Measurements from ENCODE around the gene CRACDL.

The CRACDL gene

DNA sequence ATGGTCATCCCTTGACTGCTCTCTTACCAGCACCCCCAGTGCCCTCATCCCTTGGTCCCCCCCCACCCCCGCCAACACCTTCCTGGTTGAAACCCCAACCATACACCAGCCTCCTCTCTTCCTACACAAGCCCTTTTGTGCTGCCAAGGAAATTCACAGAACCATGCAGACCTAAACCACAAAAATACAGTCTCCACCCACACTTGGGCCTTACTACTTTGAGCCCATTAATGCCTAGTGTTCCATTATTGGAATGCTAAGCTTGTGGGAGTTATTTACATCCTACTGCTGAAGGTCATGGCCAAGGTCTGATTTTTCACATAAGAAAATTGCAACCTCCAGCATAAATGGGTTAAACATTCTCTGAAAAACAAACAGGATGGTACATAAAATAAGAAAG is 4.1 kb upstream of the CRACDL start:
- Histone ChIP-seq H3K4me3 (ENCODE audit: low read length) (no peak overlapping the region), H3K36me3 (ENCODE audit: control insufficient read depth, insufficient read depth, low read length) (no peaks in the 10 kb centered on the region), H3K27me3 (ENCODE audit: control insufficient read depth, insufficient read depth, low read length) (peaks cover 24% of the 10 kb centered on the region), H3K4me1 (ENCODE audit: control insufficient read depth, insufficient read depth, low read length) (no peaks in the 10 kb centered on the region), H3K9me3 (ENCODE audit: control insufficient read depth, insufficient read depth, low read length) (no peaks in the 10 kb centered on the region), H3K27ac (ENCODE audit: low read length) (no peak overlapping the region)
- whole genome bisulfite sequencing (ENCODE audit: insufficient coverage, insufficient read length), result no CpG with 5 or more reads among the region's 1 CpG
- DNase-seq (ENCODE audit: low read depth, low spot score), result no peak

DNA sequence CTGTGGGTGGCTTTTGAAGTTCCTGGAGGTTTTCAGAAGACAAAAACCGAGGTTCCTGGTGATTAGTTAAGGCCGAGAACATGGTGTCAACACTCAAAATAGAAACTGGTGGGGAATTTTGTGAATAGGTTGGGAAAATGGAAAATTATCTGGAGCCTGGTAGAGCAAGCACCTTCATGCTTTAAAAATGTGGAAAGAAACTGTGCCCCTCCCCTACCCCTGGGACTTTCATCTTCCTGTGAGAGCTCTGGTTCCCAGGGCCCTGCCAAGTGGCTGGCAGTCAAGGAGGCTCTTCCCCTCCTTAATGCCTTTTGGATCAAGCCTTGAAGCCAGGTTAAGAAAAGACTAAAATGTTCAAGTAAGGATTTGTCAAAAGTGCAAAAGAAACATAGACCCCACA is 1.9 kb upstream of the CRACDL start:
- no peaks in the 10 kb centered on the region for H3K9me3 ChIP-seq (ENCODE audit: control insufficient read depth, insufficient read depth, low read length)
- no peak overlapping the region for H3K4me3 ChIP-seq (ENCODE audit: low read length)
- DNase-seq (ENCODE audit: low read depth, low spot score), result no peak
- no peaks in the 10 kb centered on the region for H3K4me1 ChIP-seq (ENCODE audit: control insufficient read depth, insufficient read depth, low read length)
- WGBS (ENCODE audit: insufficient coverage, insufficient read length), result no CpG with 5 or more reads among the region's 2 CpGs
- H3K27ac ChIP-seq (ENCODE audit: low read length), result no peak overlapping the region
- H3K36me3 ChIP-seq (ENCODE audit: control insufficient read depth, insufficient read depth, low read length), result no peaks in the 10 kb centered on the region
- H3K27me3 ChIP-seq (ENCODE audit: control insufficient read depth, insufficient read depth, low read length), result peaks cover 28% of the 10 kb centered on the region

DNA sequence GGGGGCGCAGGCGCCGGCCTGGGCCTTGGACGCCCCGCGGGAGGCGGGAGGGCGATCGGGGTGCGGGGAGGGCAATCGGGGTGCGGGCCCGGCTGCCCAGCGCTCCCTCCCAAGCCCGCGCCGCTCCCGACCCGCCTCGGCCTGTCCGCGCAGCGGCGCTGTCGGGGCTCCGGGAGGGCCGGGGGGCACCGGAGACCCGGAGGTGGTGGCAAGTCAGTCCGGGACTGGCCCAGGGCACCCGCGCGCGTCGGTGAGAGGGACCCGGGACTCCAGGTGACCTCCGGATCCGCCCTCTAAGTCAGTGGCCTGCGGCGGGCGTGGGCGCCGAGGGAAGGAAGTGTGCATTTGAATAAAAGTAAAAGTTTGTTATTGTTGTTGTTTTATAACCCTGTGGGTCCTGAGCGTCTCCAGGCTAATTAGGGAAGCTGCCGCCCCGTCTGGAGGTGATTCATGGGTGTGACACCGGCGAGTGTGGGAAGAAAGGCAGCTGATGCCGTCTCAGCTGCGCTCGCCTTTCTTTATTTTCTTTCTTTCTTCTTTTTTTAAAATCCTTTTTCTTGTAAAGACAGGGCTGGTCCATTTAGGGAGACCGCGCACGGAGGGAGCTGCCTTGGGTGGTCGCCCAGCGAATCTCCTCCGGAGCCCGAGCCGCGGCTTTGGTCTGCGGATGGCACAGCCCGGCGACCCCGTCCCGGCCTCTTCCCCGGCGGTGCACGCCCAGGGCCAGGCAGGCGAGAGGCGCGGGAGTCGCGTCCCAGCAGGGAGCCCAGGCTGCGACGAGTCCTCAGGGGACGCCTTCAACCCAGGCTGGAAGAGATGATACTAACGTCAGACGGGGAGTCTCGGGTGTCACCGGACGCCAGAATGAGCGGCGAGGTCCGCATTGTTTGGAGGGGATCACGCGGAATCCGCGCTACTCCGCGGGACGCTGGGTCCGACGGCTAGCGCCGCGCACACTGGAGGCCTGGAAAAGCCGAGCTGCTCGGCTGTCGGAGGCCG is 627 bp upstream of the CRACDL start:
- WGBS (ENCODE audit: insufficient coverage, insufficient read length), result no CpG with 5 or more reads among the region's 100 CpGs
- Histone ChIP-seq H3K27me3 (ENCODE audit: control insufficient read depth, insufficient read depth, low read length) (peaks cover 28% of the 10 kb centered on the region), H3K9me3 (ENCODE audit: control insufficient read depth, insufficient read depth, low read length) (no peaks in the 10 kb centered on the region), H3K4me3 (ENCODE audit: low read length) (peak overlapping the region; percentile 61; the same call in 1 of the 2 replicates), H3K27ac (ENCODE audit: low read length) (no peak overlapping the region), H3K36me3 (ENCODE audit: control insufficient read depth, insufficient read depth, low read length) (no peaks in the 10 kb centered on the region), H3K4me1 (ENCODE audit: control insufficient read depth, insufficient read depth, low read length) (no peaks in the 10 kb centered on the region)
- DNase-seq (ENCODE audit: low read depth, low spot score), result no peak

DNA sequence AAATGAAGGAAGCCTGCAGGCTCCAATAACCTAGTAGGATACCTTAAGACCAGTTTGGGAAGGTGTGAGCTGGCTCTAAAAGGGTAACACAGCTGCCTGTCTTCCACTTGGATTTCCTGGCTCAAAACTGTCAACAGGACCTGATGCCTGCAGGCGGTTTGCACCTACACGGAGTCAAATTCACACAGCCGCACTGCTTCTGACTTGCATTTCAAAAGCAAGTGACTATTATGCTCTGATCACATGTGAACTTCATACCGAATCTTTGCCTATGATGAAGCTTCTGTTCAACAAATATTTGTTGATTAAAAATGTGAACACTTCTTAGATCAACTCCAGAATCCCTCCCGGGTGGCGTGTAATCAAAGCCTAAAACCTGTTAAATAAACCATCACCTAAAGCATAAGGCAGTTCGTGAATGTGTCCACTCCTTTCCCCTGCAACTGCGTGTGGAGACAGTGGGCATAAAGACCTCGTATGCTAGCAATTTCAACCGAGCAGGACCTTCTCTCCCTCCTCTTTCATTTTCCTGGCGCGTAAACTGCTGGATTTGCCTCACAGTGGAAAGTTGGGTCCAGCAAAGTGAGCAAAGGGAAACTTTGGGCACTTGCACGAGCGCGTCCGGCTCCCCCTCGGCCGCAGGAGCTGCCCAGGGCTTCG is 784 bp downstream of the CRACDL start:
- Histone ChIP-seq H3K4me1 (ENCODE audit: control insufficient read depth, insufficient read depth, low read length) (no peaks in the 10 kb centered on the region), H3K4me3 (ENCODE audit: low read length) (peak overlapping the region; percentile 61; the same call in 1 of the 2 replicates), H3K27ac (ENCODE audit: low read length) (no peak overlapping the region), H3K36me3 (ENCODE audit: control insufficient read depth, insufficient read depth, low read length) (no peaks in the 10 kb centered on the region), H3K27me3 (ENCODE audit: control insufficient read depth, insufficient read depth, low read length) (peaks cover 28% of the 10 kb centered on the region), H3K9me3 (ENCODE audit: control insufficient read depth, insufficient read depth, low read length) (no peaks in the 10 kb centered on the region)
- WGBS (ENCODE audit: insufficient coverage, insufficient read length), result no CpG with 5 or more reads among the region's 19 CpGs
- no peak for DNase-seq (ENCODE audit: low read depth, low spot score)

DNA sequence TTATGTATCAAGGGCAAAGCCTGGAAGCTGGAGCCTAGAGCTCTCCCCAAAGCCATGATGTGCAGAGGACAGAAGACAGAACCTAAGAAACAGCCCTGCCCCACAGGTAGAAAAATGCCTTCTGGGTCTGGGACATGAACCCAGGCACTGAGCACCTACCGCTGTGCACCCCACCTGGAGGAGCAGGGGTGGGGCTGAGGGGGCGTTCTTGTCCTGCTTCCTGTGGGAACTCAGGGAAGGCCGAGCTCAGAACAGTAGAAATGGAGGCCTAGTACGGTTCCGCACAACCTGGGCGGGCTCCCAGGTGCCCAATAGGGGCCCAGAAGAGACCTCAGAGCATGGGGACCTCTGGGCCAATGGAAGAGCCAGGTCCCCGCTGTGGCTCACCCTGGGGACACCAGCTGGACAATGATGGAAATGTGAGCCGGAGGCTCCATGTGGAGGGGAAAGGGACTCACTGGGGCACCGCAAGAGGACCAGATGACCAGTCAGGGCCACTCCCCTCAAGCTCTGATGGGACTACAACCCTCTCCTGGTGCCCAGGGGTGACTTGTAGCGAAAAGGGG is 3.2 kb downstream of the CRACDL start:
- no peak for DNase-seq (ENCODE audit: low read depth, low spot score)
- Histone ChIP-seq H3K27ac (ENCODE audit: low read length) (no peak overlapping the region), H3K4me3 (ENCODE audit: low read length) (no peak overlapping the region), H3K4me1 (ENCODE audit: control insufficient read depth, insufficient read depth, low read length) (no peaks in the 10 kb centered on the region), H3K9me3 (ENCODE audit: control insufficient read depth, insufficient read depth, low read length) (no peaks in the 10 kb centered on the region), H3K27me3 (ENCODE audit: control insufficient read depth, insufficient read depth, low read length) (peaks cover 22% of the 10 kb centered on the region), H3K36me3 (ENCODE audit: control insufficient read depth, insufficient read depth, low read length) (no peaks in the 10 kb centered on the region)
- WGBS (ENCODE audit: insufficient coverage, insufficient read length), result no CpG with 5 or more reads among the region's 10 CpGs

DNA sequence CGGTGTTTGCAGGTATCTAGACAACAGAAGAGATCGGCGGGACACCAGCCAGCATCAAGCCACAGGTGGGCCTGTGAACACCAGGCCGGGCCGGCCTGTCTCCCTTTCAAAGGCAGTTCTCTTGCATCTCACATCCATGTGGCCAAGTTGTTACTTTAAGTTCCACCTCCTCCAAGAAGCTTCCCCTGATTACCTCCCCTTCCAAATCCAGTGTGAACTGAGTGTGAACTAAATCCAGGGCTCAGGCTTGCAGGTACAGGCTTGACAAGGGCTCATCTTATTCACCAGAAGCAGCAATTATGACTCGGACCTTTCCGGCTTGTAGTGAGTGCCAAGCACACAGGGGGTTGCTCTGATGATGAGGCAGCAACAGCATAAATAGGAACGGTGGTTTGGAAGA is 3.9 kb downstream of the CRACDL start:
- Histone ChIP-seq H3K4me1 (ENCODE audit: control insufficient read depth, insufficient read depth, low read length) (no peaks in the 10 kb centered on the region; the same call in 1 of the 2 replicates), H3K4me3 (ENCODE audit: low read length) (no peak overlapping the region), H3K27me3 (ENCODE audit: control insufficient read depth, insufficient read depth, low read length) (peaks cover 15% of the 10 kb centered on the region), H3K27ac (ENCODE audit: low read length) (no peak overlapping the region), H3K9me3 (ENCODE audit: control insufficient read depth, insufficient read depth, low read length) (no peaks in the 10 kb centered on the region), H3K36me3 (ENCODE audit: control insufficient read depth, insufficient read depth, low read length) (no peaks in the 10 kb centered on the region)
- DNase-seq (ENCODE audit: low read depth, low spot score), result no peak
- WGBS (ENCODE audit: insufficient coverage, insufficient read length), result no CpG with 5 or more reads among the region's 8 CpGs

DNA sequence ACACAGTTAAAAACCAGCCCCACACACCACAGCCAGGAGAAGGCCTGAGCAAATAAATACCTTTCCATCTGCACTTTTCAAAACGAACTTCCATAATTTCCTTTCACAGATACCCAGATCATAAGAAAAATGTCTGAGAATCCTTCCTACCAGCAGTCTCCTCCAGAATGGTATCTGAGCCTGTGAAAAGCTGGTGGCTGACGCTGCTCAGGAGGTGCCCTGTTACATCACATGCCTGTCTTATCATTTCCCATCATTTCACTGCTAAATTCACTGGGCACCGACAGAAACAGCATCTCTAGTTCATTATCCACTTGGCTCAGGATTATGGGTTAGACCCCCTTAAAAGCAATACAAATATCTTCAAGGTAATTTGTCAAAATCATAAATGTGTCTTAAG is 4.4 kb downstream of the CRACDL start:
- Histone ChIP-seq H3K4me3 (ENCODE audit: low read length) (no peak overlapping the region), H3K4me1 (ENCODE audit: control insufficient read depth, insufficient read depth, low read length) (no peaks in the 10 kb centered on the region; the same call in 1 of the 2 replicates), H3K27ac (ENCODE audit: low read length) (no peak overlapping the region), H3K9me3 (ENCODE audit: control insufficient read depth, insufficient read depth, low read length) (no peaks in the 10 kb centered on the region), H3K36me3 (ENCODE audit: control insufficient read depth, insufficient read depth, low read length) (no peaks in the 10 kb centered on the region), H3K27me3 (ENCODE audit: control insufficient read depth, insufficient read depth, low read length) (peaks cover 10% of the 10 kb centered on the region)
- DNase-seq (ENCODE audit: low read depth, low spot score), result no peak
- no CpG with 5 or more reads among the region's 3 CpGs for WGBS (ENCODE audit: insufficient coverage, insufficient read length)

DNA sequence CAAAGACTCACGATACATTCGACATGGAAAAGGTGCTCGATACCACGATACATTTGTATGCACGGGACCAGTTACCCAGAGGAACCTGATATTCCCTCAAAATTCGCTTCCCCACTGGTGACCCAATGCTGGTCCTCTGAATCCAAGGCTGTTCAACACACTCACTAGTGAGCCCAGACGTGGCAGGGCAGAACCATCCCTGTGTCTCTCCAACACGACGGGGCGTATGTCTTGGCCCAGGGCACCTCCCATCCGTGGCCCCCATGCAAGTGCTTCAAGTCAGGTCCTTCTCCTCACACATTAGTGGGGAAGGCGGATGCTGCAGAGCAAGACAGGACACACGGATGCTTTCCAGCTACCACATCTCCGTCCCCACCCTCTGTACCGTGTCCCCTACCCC is 6.1 kb downstream of the CRACDL start:
- Histone ChIP-seq H3K27me3 (ENCODE audit: control insufficient read depth, insufficient read depth, low read length) (peaks cover 2% of the 10 kb centered on the region; the same call in 1 of the 2 replicates), H3K4me3 (ENCODE audit: low read length) (no peak overlapping the region), H3K36me3 (ENCODE audit: control insufficient read depth, insufficient read depth, low read length) (no peaks in the 10 kb centered on the region), H3K27ac (ENCODE audit: low read length) (no peak overlapping the region), H3K4me1 (ENCODE audit: control insufficient read depth, insufficient read depth, low read length) (no peaks in the 10 kb centered on the region; the same call in 1 of the 2 replicates), H3K9me3 (ENCODE audit: control insufficient read depth, insufficient read depth, low read length) (no peaks in the 10 kb centered on the region)
- no CpG with 5 or more reads among the region's 15 CpGs for WGBS (ENCODE audit: insufficient coverage, insufficient read length)
- DNase-seq (ENCODE audit: low read depth, low spot score), result no peak

DNA sequence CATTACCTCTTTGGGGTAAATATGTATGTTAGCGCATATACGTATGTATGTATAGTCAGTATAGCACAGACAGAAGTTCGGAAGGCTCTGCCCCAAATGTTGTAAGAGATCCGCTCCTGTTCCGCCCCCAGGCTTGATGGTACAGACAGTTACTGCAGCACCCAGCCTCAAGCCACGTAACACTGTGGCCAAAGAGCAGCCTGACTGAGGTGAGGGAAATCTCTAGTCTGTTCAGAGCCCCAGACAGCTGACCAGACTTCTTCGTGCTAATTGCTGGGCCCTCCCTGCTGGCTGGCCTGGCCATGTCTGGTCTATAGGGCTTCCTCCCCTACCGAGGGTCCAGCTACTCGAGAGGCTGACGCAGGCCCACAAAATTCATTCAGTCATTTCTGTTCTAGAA is 7.8 kb downstream of the CRACDL start:
- DNase-seq (ENCODE audit: low read depth, low spot score), result no peak
- H3K9me3 ChIP-seq (ENCODE audit: control insufficient read depth, insufficient read depth, low read length), result no peaks in the 10 kb centered on the region
- H3K4me1 ChIP-seq (ENCODE audit: control insufficient read depth, insufficient read depth, low read length), result no peaks in the 10 kb centered on the region; the same call in 1 of the 2 replicates
- WGBS (ENCODE audit: insufficient coverage, insufficient read length), result no CpG with 5 or more reads among the region's 10 CpGs
- no peak overlapping the region for H3K27ac ChIP-seq (ENCODE audit: low read length)
- H3K4me3 ChIP-seq (ENCODE audit: low read length), result no peak overlapping the region
- H3K36me3 ChIP-seq (ENCODE audit: control insufficient read depth, insufficient read depth, low read length), result no peaks in the 10 kb centered on the region
- H3K27me3 ChIP-seq (ENCODE audit: control insufficient read depth, insufficient read depth, low read length), result no peaks in the 10 kb centered on the region

DNA sequence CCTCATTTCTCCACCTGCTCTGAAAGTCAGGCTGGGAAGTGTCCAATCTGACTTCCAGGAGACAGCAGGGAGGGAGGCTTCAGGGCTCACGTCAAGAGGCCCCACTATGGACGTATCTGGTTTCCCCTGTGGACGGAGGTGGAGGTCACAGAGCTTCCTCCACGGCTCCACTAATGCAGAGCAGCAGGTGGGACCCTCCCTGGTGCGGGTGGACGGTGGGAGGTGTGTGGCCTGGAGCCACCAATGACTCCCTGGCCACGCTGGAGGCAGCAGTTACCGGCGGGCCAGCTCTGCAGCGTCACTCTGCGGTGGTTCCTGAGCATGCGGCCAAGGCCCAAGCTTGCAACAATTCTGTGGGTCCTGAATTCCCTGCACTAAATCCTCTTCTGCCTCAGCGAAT is 9.0 kb downstream of the CRACDL start:
- WGBS (ENCODE audit: insufficient coverage, insufficient read length), result no CpG with 5 or more reads among the region's 13 CpGs
- DNase-seq (ENCODE audit: low read depth, low spot score), result no peak
- H3K9me3 ChIP-seq (ENCODE audit: control insufficient read depth, insufficient read depth, low read length), result no peaks in the 10 kb centered on the region

More for the DNA sequence above, 9.0 kb downstream of the CRACDL start:
- no peaks in the 10 kb centered on the region for H3K36me3 ChIP-seq (ENCODE audit: control insufficient read depth, insufficient read depth, low read length)
- no peaks in the 10 kb centered on the region; the same call in 1 of the 2 replicates for H3K4me1 ChIP-seq (ENCODE audit: control insufficient read depth, insufficient read depth, low read length)
- H3K27me3 ChIP-seq (ENCODE audit: control insufficient read depth, insufficient read depth, low read length), result no peaks in the 10 kb centered on the region
- no peak overlapping the region for H3K27ac ChIP-seq (ENCODE audit: low read length)
- no peak overlapping the region for H3K4me3 ChIP-seq (ENCODE audit: low read length)

Measured in iPS DF 6.9 (cell line).